H9 (cell line): ENCODE measurements around the gene DGLUCY. TPM values are rescaled to one million over a fixed set of nuclear protein-coding genes. Genes with fewer than 3 reads are reported as not detected.

ENCODE experiments used
- DNase-seq: peaks from one replicate; pipeline ENCODE4 v3.0.0-alpha.2; 2017
- H2AFZ ChIP-seq: one replicate; pipeline ENCODE4 v1.6.1; 2013; ENCODE audit warnings: mild to moderate bottlenecking, low read length, control low read depth, moderate library complexity
- H2AK5ac ChIP-seq: 2 replicates; pipeline ENCODE4 v1.6.1; 2013; ENCODE audit warnings: low read length, control low read depth, mixed read lengths; ENCODE audit not compliant: insufficient read length
- H2BK120ac ChIP-seq: one replicate; pipeline ENCODE4 v1.6.1; 2013; ENCODE audit warnings: low read depth, mild to moderate bottlenecking, low read length, control low read depth, inconsistent platforms; ENCODE audit not compliant: poor library complexity, severe bottlenecking
- H2BK12ac ChIP-seq: 2 replicates; pipeline ENCODE4 v1.6.1; 2013; ENCODE audit warnings: low read length, control low read depth, mixed read lengths, low read depth; ENCODE audit not compliant: insufficient read length
- H2BK15ac ChIP-seq: 2 replicates; pipeline ENCODE4 v1.6.1; 2013; ENCODE audit warnings: low read depth, low read length, control low read depth
- H2BK20ac ChIP-seq: one replicate; pipeline ENCODE4 v1.6.1; 2013; ENCODE audit warnings: low read depth, mild to moderate bottlenecking, low read length, control low read depth, inconsistent platforms; ENCODE audit not compliant: poor library complexity, severe bottlenecking
- H2BK5ac ChIP-seq: 2 replicates; pipeline ENCODE4 v1.6.1; 2013; ENCODE audit warnings: low read length, control low read depth, mixed read lengths; ENCODE audit not compliant: insufficient read length
- H3K14ac ChIP-seq: 2 replicates; pipeline ENCODE4 v1.6.1; 2013; ENCODE audit warnings: low read length, control low read depth; ENCODE audit not compliant: insufficient read depth
- H3K18ac ChIP-seq: 2 replicates; pipeline ENCODE4 v1.6.1; 2013; ENCODE audit warnings: low read depth, mild to moderate bottlenecking, mixed read lengths, low read length, control low read depth; ENCODE audit not compliant: insufficient read length
- H3K23ac ChIP-seq: 2 replicates; pipeline ENCODE4 v1.6.1; 2013; ENCODE audit warnings: low read length, control low read depth, mixed read lengths, low read depth; ENCODE audit not compliant: insufficient read length
- H3K23me2 ChIP-seq: 2 replicates; pipeline ENCODE4 v1.6.1; 2013; ENCODE audit warnings: low read depth, mild to moderate bottlenecking, mixed read lengths, low read length, control low read depth; ENCODE audit not compliant: insufficient read length, poor library complexity, severe bottlenecking
- H3K27ac ChIP-seq: 2 replicates; pipeline ENCODE4 v1.5.1; 2013; ENCODE audit warnings: low read length, control low read depth, mixed read lengths, low read depth; ENCODE audit not compliant: insufficient read length
- H3K27me3 ChIP-seq: 2 replicates; pipeline ENCODE4 v1.6.1; 2013; ENCODE audit warnings: low read length, control low read depth, inconsistent platforms; ENCODE audit not compliant: insufficient read depth
- H3K4ac ChIP-seq: 2 replicates; pipeline ENCODE4 v1.6.1; 2013; ENCODE audit warnings: low read depth, mild to moderate bottlenecking, control low read depth, inconsistent platforms, low read length, moderate library complexity
- H3K4me1 ChIP-seq: 2 replicates; pipeline ENCODE4 v1.6.1; 2013; ENCODE audit warnings: low read length, control low read depth, inconsistent platforms; ENCODE audit not compliant: insufficient read depth
- H3K4me2 ChIP-seq: 2 replicates; pipeline ENCODE4 v1.6.1; 2013; ENCODE audit warnings: low read length, control low read depth, mixed read lengths; ENCODE audit not compliant: insufficient read length, insufficient read depth
- H3K56ac ChIP-seq: 2 replicates; pipeline ENCODE4 v1.6.1; 2013; ENCODE audit warnings: low read depth, mild to moderate bottlenecking, mixed read lengths, low read length, control low read depth; ENCODE audit not compliant: insufficient read length
- H3K79me1 ChIP-seq: 2 replicates; pipeline ENCODE4 v1.6.1; 2013; ENCODE audit warnings: low read depth, mild to moderate bottlenecking, moderate library complexity, low read length, control low read depth, inconsistent platforms; ENCODE audit not compliant: insufficient read depth, poor library complexity, severe bottlenecking
- H3K79me2 ChIP-seq: 2 replicates; pipeline ENCODE4 v1.6.1; 2013; ENCODE audit warnings: low read length, control low read depth, inconsistent platforms; ENCODE audit not compliant: insufficient read depth
- H3K9ac ChIP-seq: 2 replicates; pipeline ENCODE4 v1.6.1; 2013; ENCODE audit warnings: low read length, control low read depth, mixed read lengths; ENCODE audit not compliant: insufficient read length; ENCODE audit errors: extremely low read depth
- H3K9me3 ChIP-seq: one replicate; pipeline ENCODE4 v1.6.1; 2013; ENCODE audit warnings: low read depth, low read length, inconsistent platforms; ENCODE audit not compliant: control insufficient read depth
- H3T11ph ChIP-seq: one replicate; pipeline ENCODE4 v1.6.1; 2013; ENCODE audit warnings: mild to moderate bottlenecking, low read length, control low read depth, inconsistent platforms
- H4K20me1 ChIP-seq: one replicate; pipeline ENCODE4 v1.6.1; 2013; ENCODE audit not compliant: control insufficient read depth, insufficient read length, insufficient read depth
- H4K5ac ChIP-seq: 2 replicates; pipeline ENCODE4 v1.6.1; 2013; ENCODE audit warnings: low read depth, mild to moderate bottlenecking, mixed read lengths, low read length, control low read depth; ENCODE audit not compliant: insufficient read length
- H4K8ac ChIP-seq: replicated peaks from 2 replicates; pipeline ENCODE4 v1.6.1; 2013; ENCODE audit warnings: low read length, control low read depth, mixed read lengths, low read depth; ENCODE audit not compliant: insufficient read length
- H4K91ac ChIP-seq: 2 replicates; pipeline ENCODE4 v1.6.1; 2013; ENCODE audit warnings: low read depth, mild to moderate bottlenecking, moderate library complexity, mixed read lengths, low read length, control low read depth; ENCODE audit not compliant: insufficient read length
- H3K27ac Mint-ChIP-seq, 3 experiments: 2 replicates in 2 of 3; 3 replicates in 1 of 3; pipeline ENCODE4 v1.8.0; 2020 to 2021; ENCODE audit warnings: mixed read lengths in 3 of 3, mild to moderate bottlenecking in 1 of 3, moderate library complexity in 1 of 3
- H3K27me3 Mint-ChIP-seq: 2 replicates; pipeline ENCODE4 v1.8.0; 2021; ENCODE audit warnings: low read depth, mild to moderate bottlenecking, moderate library complexity, mixed read lengths
- H3K36me3 Mint-ChIP-seq, 3 experiments: 2 replicates in 2 of 3; 3 replicates in 1 of 3; pipeline ENCODE4 v1.8.0; 2020 to 2021; ENCODE audit warnings: low read depth in 3 of 3, mixed read lengths in 3 of 3; ENCODE audit not compliant: insufficient read depth in 1 of 3
- H3K4me1 Mint-ChIP-seq, 2 experiments: 2 replicates each; pipeline ENCODE4 v1.8.0; 2020; ENCODE audit warnings: mixed read lengths in 2 of 2
- H3K4me3 Mint-ChIP-seq, 2 experiments: 2 replicates in 1 of 2; 3 replicates in 1 of 2; pipeline ENCODE4 v1.8.0; 2020 to 2021; ENCODE audit warnings: mild to moderate bottlenecking in 2 of 2, mixed read lengths in 2 of 2, moderate library complexity in 1 of 2
- H3K9me3 Mint-ChIP-seq, 2 experiments: 2 replicates in 1 of 2; 3 replicates in 1 of 2; pipeline ENCODE4 v1.8.0; 2020; ENCODE audit warnings: mild to moderate bottlenecking in 2 of 2, mixed read lengths in 2 of 2, moderate library complexity in 1 of 2
- WGBS: extraction: QIAGEN DNeasy Blood & Tissue Kit; methylation state at CpG from one replicate; pipeline ENCODE4 v1.1.7; 2013; ENCODE audit warnings: missing lambda C conversion rate, low lambda C conversion rate, mixed read lengths; ENCODE audit not compliant: insufficient read length; ENCODE audit errors: extremely low coverage; 5-methylcytosine and 5-hydroxymethylcytosine counted together
- total RNA-seq: library from RNA; stranded (reverse); gene quantifications from 2 replicates; pipeline ENCODE4 v1.2.1, GENCODE V29; 2021
- TF ChIP-seq, protein P1 (sequence below): fragments of 200-600 bp; sonication (generic); conservative IDR thresholded peaks from 3 replicates; pipeline ENCODE4 v1.8.0; 2021; ENCODE audit warnings: antibody characterized with exemption, mild to moderate bottlenecking

Gene DGLUCY
- total RNA-seq, 1 experiment from 2014 or later = 29.6 TPM

DNA sequence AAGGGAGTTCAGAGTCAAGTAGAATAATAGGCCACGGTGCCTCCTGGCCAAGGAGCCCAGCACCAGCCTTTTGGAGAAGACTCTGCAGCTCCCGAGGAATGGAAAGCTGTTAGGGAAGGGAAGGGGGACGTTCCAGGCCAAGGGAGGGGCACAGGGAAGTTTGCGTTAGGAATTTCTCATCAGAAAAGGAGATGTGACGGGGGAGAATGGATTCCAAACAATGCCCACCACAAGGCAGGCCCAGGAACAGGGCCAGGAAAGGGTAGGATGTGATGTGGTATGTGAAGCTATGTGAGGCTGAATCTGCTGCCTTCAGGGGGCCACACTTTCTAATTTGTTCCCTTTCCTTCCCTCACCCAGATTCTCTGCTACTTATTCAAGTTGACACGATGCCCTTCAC is 46.0 kb downstream of the DGLUCY start:
- no peak overlapping the region for H3K27ac ChIP-seq
- H2BK5ac ChIP-seq = no peak overlapping the region
- H3K23me2 ChIP-seq = no peaks in the 10 kb centered on the region
- no peaks in the 10 kb centered on the region for H4K20me1 ChIP-seq
- H2BK20ac ChIP-seq = no peak overlapping the region
- peak overlapping the region; percentile 4 to 71 (median 42); a peak in 2 of 7 replicates for H3K27ac Mint-ChIP-seq
- H2BK15ac ChIP-seq = no peak overlapping the region
- no peak overlapping the region for H3K23ac ChIP-seq
- no peak overlapping the region for H4K8ac ChIP-seq
- no peak overlapping the region for H3K4ac ChIP-seq
- H2BK120ac ChIP-seq = no peak overlapping the region
- H2BK12ac ChIP-seq = no peak overlapping the region
- no peaks in the 10 kb centered on the region for H3K9me3 Mint-ChIP-seq
- H3K56ac ChIP-seq = no peak overlapping the region
- peaks cover 9 to 38% (median 38%) of the 10 kb centered on the region in 3 experiments; a peak in 6 of 7 replicates for H3K36me3 Mint-ChIP-seq
- H3K18ac ChIP-seq = no peak overlapping the region
- no peaks in the 10 kb centered on the region for H3K27me3 Mint-ChIP-seq
- no peak overlapping the region for H3K4me3 Mint-ChIP-seq
- no peak overlapping the region for H2AK5ac ChIP-seq
- H3K27me3 ChIP-seq = no peaks in the 10 kb centered on the region
- no peak overlapping the region for H3K9ac ChIP-seq
- no peaks in the 10 kb centered on the region for H3K4me1 ChIP-seq
- no peak overlapping the region for H3T11ph ChIP-seq
- H3K79me2 ChIP-seq = no peaks in the 10 kb centered on the region
- no peaks in the 10 kb centered on the region for H3K9me3 ChIP-seq
- H3K4me2 ChIP-seq = no peak overlapping the region
- no peak for DNase-seq
- WGBS = no CpG with 5 or more reads among the region's 6 CpGs
- TF ChIP-seq, protein P1, sequence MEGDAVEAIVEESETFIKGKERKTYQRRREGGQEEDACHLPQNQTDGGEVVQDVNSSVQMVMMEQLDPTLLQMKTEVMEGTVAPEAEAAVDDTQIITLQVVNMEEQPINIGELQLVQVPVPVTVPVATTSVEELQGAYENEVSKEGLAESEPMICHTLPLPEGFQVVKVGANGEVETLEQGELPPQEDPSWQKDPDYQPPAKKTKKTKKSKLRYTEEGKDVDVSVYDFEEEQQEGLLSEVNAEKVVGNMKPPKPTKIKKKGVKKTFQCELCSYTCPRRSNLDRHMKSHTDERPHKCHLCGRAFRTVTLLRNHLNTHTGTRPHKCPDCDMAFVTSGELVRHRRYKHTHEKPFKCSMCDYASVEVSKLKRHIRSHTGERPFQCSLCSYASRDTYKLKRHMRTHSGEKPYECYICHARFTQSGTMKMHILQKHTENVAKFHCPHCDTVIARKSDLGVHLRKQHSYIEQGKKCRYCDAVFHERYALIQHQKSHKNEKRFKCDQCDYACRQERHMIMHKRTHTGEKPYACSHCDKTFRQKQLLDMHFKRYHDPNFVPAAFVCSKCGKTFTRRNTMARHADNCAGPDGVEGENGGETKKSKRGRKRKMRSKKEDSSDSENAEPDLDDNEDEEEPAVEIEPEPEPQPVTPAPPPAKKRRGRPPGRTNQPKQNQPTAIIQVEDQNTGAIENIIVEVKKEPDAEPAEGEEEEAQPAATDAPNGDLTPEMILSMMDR = no peak
- no peak overlapping the region for H2AFZ ChIP-seq
- no peak overlapping the region for H4K91ac ChIP-seq
- H3K4me1 Mint-ChIP-seq = 0 out of 4 replicates have a peak, but pooled peaks cover 0 to 2% of the 10 kb centered on the region in 2 experiments
- H3K79me1 ChIP-seq = no peaks in the 10 kb centered on the region
- H3K14ac ChIP-seq = no peak overlapping the region
- no peak overlapping the region for H4K5ac ChIP-seq
